Hematopoietic multipotent progenitor cell (in vitro differentiated cells): ENCODE measurements around the gene SEPTIN5. TPM values are rescaled to one million over a fixed set of nuclear protein-coding genes. Genes with fewer than 3 reads are reported as not detected.
"Not testable (repeated sequence)": the region's sequence is repeated elsewhere in the genome, so short reads cannot be mapped to it uniquely, and the experiment has no call there.

Source experiments
- DNase-seq, 3 donors: peaks; one replicate each; pipeline ENCODE4 v3.0.0-alpha.2; 2011 to 2015; ENCODE audit warnings: low read depth in 2 of 3, low spot score in 2 of 3
- total RNA-seq: library from RNA; depleted of rRNA; stranded (reverse); fragments of >200 nt; gene quantifications from one replicate; pipeline ENCODE4 v1.2.3, GENCODE V29; 2012

SEPTIN5 gene
- 79.4 TPM for total RNA-seq

DNA sequence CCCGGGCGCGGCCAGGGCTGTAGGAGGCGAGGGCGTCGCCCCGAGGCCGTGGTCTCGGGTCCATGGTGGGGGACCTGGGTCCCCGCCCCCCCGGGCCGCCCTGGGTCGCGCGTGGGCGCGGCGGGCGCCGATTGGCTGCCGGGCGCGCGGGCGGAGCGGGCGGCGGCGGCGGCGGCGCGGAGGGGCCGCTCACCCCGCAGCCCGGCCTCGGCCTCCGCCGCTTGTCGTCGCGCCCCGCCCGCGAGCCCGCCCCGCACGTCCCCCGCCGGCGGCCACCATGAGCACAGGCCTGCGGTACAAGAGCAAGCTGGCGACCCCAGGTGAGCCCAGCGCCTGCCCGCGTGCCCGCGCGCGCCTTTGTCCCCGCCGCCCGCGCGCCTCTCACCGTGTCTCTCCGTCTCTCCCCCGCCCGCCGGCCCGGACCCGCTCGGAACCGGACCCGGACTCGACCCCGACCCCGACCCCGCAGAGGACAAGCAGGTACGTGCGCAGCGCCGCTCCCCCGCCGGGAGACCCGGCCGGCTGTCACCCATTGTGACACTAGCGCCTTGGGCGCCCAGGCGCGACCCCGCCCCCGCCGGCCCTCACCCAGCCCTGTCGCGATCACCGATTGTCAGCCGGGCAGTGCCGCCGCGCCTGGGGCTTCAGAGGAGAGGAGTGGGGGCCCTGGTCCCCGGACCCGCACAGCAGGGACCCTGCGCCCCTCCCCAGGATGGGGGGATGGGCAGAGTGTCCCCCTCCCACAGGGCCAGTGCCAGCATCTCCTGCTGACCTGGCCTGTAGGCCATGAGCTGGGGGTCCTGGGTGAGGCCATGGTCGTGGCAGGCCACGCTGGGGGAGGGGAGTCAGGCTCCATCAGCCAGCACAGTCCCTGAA lies at the start of gene SEPTIN5:
Gene SEPTIN5, plus strand, starts transcription at position 192 of the 876 bp plus-strand sequence. Its CDS starts 86 bp downstream, at position 278.
- DNase-seq, result no peak

DNA sequence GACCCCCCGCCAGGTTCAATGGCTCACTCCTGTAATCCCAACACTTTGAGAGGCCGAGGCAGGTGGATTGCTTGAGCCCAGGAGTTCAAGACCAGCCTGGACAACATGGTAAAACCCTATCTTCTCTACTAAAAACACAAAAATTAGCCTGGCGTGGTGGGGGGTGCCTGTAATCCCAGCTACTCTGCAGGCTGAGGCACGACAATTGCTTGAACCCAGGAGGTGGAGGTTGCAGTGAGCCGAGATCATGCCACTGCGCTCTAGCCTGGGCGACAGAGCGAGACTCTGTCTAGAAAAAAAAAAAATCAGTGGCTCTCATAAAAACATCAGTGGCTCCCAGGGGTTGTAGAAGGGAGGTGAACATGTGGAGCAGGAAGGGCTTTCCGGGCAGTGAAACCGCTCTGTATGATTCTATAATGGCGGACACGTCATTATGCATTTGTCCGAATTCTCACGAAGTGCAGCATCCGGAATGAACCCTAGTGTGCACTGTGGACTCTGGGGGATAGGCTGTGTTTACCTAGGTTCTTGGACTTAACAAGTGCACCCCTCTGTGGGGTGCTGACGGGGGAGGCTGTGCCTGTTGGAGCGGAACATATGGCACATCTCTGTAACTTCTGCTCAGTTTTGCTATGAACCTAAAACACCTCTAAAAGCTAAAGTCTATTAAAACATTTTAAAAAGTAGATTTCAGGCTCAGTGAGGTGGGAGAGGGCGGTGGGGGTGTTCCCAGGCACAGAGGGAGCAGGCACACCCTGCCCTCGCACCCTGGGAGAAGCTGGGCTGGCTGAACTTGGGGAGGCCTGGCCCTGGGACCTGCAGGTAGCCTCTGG lies 49.1 kb upstream of the SEPTIN5 start:
- DNase-seq, result no peak

DNA sequence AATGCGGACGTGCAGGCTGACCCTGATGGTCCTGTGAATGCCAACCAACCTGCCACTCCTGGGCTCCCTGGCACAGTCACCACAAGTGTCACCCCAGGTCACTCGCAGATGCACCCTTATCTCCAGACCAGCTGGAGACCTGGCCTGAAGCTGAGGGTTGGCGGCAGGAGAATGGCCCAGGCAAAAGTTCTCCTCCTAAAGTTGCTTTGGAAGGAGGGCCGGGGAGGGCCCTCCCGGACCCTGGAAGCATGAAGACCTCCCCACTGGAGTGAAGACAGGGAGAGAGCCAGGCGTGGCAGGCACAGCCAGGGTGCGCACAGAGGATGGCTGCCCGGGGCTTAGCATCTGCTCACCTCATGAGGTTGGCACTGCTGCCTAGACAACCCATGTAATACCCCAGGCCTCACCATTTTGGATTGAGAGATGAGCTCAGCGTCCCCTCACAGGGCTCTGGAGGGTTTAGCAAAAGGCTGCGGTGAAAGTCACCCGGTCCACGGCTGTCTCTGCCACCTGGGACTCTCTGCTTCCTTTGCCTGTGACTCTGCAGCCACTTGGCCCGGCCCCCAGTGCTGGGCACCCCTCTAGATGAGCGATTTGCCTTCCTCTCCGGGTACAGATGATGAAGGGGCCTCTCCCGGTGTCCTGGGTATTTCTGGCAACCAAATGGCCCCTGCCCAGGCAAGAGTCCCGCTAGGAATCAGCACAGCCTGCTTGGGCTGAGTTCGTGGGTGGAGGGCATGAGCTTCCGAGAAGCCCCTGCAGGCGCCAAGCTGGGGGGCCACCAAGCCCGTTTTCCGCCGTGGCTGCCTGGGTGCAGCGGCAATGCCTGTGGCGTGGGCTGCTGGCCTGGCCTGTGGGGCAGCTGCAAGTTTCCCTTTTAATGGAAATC lies 48.3 kb upstream of the SEPTIN5 start:
- DNase-seq, result no peak

- no peak for DNase-seq
Observed at GRCh38 chr22:19666673-19667593, 47.4 kb upstream of the SEPTIN5 start.

- no peak for DNase-seq
Observed at GRCh38 chr22:19667872-19668740, 46.2 kb upstream of the SEPTIN5 start.

GRCh38 chr22:19668748-19669147 lies 45.6 kb upstream of the SEPTIN5 start:
- DNase-seq, result no peak

DNA sequence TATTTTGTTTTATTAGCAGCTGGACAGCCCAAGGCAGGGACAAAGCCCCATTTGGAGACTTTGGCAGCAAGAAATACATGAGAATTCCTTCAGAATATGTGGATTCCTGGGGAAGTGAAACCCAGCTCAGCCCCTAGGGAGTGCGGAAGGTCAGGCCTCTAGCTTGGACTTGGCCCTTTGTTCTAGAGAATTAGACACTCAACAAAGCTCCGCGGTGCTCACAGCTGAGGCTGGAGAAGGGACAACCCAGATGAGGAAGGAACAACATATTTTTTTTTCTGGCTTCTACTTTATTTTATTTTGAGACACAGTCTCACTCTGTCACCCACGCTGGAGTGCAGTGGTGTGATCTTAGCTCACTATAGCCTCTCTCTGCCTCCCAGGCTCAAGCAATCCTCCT lies 44.7 kb upstream of the SEPTIN5 start:
- no peak for DNase-seq

GRCh38 chr22:19671316-19671715 lies 43.0 kb upstream of the SEPTIN5 start:
- no peak for DNase-seq

DNA sequence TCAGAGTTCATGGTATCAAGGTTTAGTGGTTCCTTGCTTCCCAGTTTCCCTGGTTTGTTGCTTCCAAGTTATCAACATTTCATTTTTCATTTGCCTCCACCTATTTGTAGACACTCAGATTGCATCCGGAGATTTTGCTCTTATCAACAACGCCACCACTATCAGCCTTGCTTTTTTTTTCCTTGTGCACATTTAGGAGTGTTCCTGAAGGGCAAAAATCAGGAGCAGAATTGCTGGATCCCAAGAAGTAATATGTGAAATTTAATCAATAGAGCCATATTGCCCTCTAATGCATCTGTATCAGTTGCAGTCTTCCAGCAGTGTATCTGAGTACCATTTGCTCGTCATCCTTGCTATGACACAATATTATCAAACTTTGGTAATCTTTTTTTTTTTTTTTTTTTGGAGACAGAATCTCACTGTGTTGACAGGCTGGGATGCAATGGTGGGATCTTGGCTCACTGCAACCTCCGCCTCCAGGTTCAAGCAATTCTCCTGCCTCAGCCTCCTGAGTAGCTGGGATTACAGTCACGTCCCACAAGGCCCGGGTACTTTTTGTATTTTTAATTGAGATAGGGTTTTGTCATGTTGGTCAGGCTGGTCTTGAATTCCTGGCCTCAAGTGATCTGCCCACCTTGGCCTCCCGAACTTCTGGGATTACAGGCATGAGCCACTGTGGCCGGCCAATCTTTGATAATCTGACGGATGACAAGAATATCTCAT lies 42.1 kb upstream of the SEPTIN5 start:
- DNase-seq, result no peak

DNA sequence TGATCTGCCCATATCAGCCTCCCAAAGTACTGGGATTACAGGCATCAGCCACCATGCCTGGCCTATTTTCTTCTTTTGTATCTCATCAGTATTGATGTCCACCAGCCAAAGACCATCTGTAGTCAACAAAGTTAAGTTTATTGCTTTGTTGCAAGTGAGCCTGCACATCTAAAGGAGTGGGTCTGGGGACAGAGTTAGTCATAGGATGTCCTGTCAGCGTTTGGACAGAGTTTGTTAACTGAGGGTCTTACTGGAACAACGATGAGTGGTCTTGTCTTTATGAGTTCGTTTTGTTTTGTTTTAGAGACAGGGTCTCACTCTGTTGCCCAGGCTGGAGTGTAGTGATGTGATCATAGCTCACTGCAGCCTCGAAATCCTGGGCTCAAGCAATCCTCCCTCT lies 40.6 kb upstream of the SEPTIN5 start:
- no peak for DNase-seq

DNA sequence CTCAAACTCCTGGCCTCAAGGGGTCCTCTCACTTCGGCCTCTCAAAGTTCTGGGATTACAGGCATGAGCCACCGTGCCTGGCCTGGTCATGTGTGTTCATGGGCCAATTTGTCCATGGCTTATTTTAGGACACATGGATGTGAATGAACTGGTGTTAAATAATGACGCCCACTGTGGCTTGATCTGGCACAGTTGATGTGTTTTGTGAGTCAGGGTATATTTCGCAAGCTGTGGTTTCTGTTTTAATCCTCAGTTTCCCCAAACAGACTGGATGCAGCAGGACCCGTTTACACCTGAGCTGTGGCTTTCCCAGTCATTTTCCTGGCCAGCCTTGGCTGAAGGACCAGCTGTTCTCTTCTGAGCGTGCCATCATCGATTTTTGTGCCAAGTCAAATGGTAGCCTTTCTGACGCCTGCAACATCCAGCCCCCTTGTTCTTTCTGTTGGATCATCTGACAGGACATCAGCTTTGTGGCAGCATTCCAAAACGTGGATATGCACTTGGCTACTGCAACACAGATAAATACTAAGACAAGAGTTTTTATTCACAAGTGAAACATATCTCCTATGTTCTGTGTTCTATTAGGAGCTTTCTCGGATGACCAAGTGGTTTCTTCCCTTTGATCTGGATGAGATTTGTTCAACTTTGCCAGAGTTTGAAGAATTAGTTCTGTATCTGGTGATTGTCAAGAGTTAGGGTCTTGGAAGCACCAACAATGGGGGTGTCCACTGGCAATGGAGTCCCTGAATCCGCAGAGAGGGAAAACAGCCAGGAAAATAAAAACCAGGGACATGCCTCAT lies 40.0 kb upstream of the SEPTIN5 start:
- DNase-seq, result no peak

DNA sequence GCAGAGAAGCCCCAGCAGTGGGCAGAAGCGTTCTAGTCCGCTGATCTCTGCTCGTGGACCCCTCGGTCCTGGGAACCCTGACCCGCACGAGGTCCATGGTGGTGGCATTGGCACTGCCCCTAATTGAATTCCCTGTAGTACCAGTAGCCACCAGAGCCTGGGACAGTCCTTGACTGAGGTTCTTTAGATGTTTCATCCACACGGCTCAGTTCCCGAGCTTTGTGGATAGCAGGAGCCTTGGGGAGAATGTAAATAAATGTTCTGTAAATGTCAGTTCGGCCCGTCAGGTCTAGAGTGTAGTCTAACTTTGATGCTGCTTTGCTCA lies 39.4 kb upstream of the SEPTIN5 start:
- no peak for DNase-seq

DNA sequence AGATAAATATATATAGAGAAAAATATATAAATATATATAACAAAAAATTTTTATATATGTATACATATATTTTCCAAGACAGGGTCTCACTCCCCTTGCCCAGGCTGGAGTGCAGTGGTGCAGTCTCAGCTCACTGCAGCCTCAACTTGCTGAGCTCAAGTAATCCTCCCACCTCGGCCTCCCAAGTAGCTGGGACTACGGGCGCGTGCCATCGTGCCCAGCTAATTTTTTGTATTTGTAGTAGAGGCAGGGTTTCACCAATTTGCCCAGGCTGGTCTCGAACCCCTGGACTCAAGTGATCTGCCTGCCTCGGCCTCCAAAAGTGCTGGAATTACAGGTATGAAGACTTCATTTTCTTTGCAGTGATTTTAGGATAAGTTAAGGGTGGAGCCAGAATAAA lies 38.9 kb upstream of the SEPTIN5 start:
- no peak for DNase-seq

DNA sequence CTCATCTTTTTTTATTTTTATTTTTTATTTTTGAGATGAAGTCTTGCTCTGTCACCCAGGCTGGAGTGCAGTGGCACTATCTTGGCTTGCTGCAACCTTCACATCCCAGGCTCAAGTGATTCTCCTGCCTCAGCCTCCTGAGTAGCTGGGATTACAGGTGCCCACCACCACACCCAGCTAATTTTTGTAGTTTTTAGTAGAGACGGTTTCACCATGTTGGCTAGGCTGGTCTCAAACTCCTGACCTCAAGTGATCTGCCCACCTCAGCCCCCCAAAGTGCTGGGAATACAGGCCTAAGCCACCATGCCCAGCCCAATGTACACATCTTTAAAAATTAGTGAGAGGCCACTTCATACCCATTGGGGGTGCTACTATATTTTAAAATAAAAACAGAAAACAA lies 37.9 kb upstream of the SEPTIN5 start:
- not testable (repeated sequence) for DNase-seq

GRCh38 chr22:19678949-19679521 lies 35.3 kb upstream of the SEPTIN5 start:
- no peak for DNase-seq

GRCh38 chr22:19679522-19680101 lies 34.7 kb upstream of the SEPTIN5 start:
- DNase-seq, result peak in 2 of 3 donors; percentile 9 to 24
